GM12878 (cell line): ENCODE results near the gene C1GALT1. TPM values are rescaled to one million over a fixed set of nuclear protein-coding genes. Genes with fewer than 3 reads are reported as not detected.

ENCODE experiments used
- BACH1 ChIP-seq: fragments of 450-650 bp; IDR thresholded peaks from 2 replicates; pipeline ENCODE4 v1.6.1; 2017; ENCODE audit warnings: mild to moderate bottlenecking, borderline replicate concordance
- BMI1 ChIP-seq: fragments of 450-650 bp; IDR thresholded peaks from 2 replicates; pipeline ENCODE4 v1.6.1; 2016; ENCODE audit warnings: mild to moderate bottlenecking, moderate library complexity, borderline replicate concordance
- CHD1 ChIP-seq: IDR thresholded peaks from 2 replicates; pipeline ENCODE4 v1.6.1; 2012; ENCODE audit warnings: low read depth, low read length, improper control_type of control experiment
- DPF2 ChIP-seq: fragments of 450-650 bp; IDR thresholded peaks from 2 replicates; pipeline ENCODE4 v1.6.1; 2017; ENCODE audit warnings: mild to moderate bottlenecking
- JUNB ChIP-seq: IDR thresholded peaks from 2 replicates; pipeline ENCODE4 v1.6.1; 2016; ENCODE audit warnings: antibody characterized with exemption, mild to moderate bottlenecking
- MEF2B ChIP-seq: fragments of 450-650 bp; IDR thresholded peaks from 2 replicates; pipeline ENCODE4 v1.6.1; 2018; ENCODE audit warnings: mild to moderate bottlenecking, moderate library complexity; ENCODE audit not compliant: partially characterized antibody, poor library complexity, severe bottlenecking
- NRF1 ChIP-seq: conservative IDR thresholded peaks from 2 replicates; pipeline ENCODE4 v1.6.1; 2011; ENCODE audit warnings: mild to moderate bottlenecking, low read depth, low read length, improper control_type of control experiment
- POLR2AphosphoS5 ChIP-seq: IDR thresholded peaks from 2 replicates; pipeline ENCODE4 v1.6.1; 2011; ENCODE audit warnings: mild to moderate bottlenecking, low read length, inconsistent platforms
- POU2F2 ChIP-seq: IDR thresholded peaks from 3 replicates; pipeline ENCODE4 v1.6.1; 2011; ENCODE audit warnings: low read depth, mild to moderate bottlenecking, low read length, borderline replicate concordance
- SRF ChIP-seq, 2 experiments: IDR thresholded peaks; 2 replicates each; pipeline ENCODE4 v1.6.1; 2011; ENCODE audit warnings: low read depth in 2 of 2, low read length in 2 of 2, mild to moderate bottlenecking in 1 of 2, moderate library complexity in 1 of 2
- STAT3 ChIP-seq: IDR thresholded peaks from 2 replicates; pipeline ENCODE4 v1.6.1; 2011; ENCODE audit warnings: low read depth, low read length, improper control_type of control experiment
- TCF3 ChIP-seq: IDR thresholded peaks from 2 replicates; pipeline ENCODE4 v1.6.1; 2012; ENCODE audit warnings: low read depth, mild to moderate bottlenecking, low read length, borderline replicate concordance; ENCODE audit not compliant: insufficient read depth
- YY1 ChIP-seq: IDR thresholded peaks from 2 replicates; pipeline ENCODE4 v1.6.1; 2011; ENCODE audit warnings: low read depth, mild to moderate bottlenecking, low read length
- ZNF217 ChIP-seq: fragments of 450-650 bp; IDR thresholded peaks from 2 replicates; pipeline ENCODE4 v1.6.1; 2017; ENCODE audit warnings: antibody characterized with exemption, mild to moderate bottlenecking
- ZNF274 ChIP-seq: IDR thresholded peaks from one replicate; pipeline ENCODE4 v1.8.0; 2011; ENCODE audit not compliant: insufficient read length, insufficient read depth
- ZSCAN29 ChIP-seq: fragments of 450-650 bp; IDR thresholded peaks from 2 replicates; pipeline ENCODE4 v1.6.1; 2017; ENCODE audit warnings: mild to moderate bottlenecking, moderate library complexity
- polyA plus RNA-seq, 11 experiments: library from polyadenylated mRNA; depleted of rRNA in 4 of 11; unstranded in 6 of 11; stranded (reverse) in 5 of 11; fragments of >200 nt; fragmentation: Nextera tagmentation in 4 of 11; fragmentation: Illumina TruSeq in 1 of 11; extraction: Ambion mirVana in 4 of 11; extraction: Trizol in 1 of 11; gene quantifications; 1 replicate in 1 of 11; 2 replicates in 10 of 11; pipeline versions ENCODE4 v1.2.1 to v1.2.3, GENCODE V29; 2011 to 2016; ENCODE audit warnings: inconsistent platforms in 2 of 11, missing spikeins in 2 of 11, low read depth in 1 of 11
- total RNA-seq, 4 experiments: library from RNA; depleted of rRNA in 3 of 4; stranded (reverse); fragments of >200 nt in 3 of 4; fragmentation: Illumina TruSeq in 1 of 4; extraction: Trizol in 1 of 4; gene quantifications; 2 replicates each; pipeline versions ENCODE4 v1.2.1 to v1.2.3, GENCODE V29; 2013 to 2021
- TF ChIP-seq, protein P1 (sequence below): fragments of 450-650 bp; IDR thresholded peaks from 2 replicates; pipeline ENCODE4 v1.6.1; 2017; ENCODE audit warnings: antibody characterized with exemption, mild to moderate bottlenecking, moderate library complexity
- TF ChIP-seq, protein P2 (sequence below): IDR thresholded peaks from 2 replicates; pipeline ENCODE4 v1.6.1; 2011; ENCODE audit warnings: low read depth, mild to moderate bottlenecking, low read length, moderate library complexity, borderline replicate concordance; ENCODE audit errors: extremely low read depth
- TF ChIP-seq, protein P3 (sequence below): IDR thresholded peaks from 2 replicates; pipeline ENCODE4 v1.6.1; 2011; ENCODE audit warnings: borderline replicate concordance, low read depth, mild to moderate bottlenecking, moderate library complexity, mixed read lengths, low read length; ENCODE audit not compliant: insufficient read depth; ENCODE audit errors: extremely low read length
- TF ChIP-seq, protein P4 (sequence below): IDR thresholded peaks from 2 replicates; pipeline ENCODE4 v1.6.1; 2012; ENCODE audit warnings: mild to moderate bottlenecking, low read depth, low read length
- TF ChIP-seq, protein P5 (sequence below): IDR thresholded peaks from 2 replicates; pipeline ENCODE4 v1.6.1; 2011; ENCODE audit warnings: borderline replicate concordance, low read depth, mild to moderate bottlenecking, moderate library complexity, low read length; ENCODE audit not compliant: insufficient read depth, poor library complexity, severe bottlenecking

C1GALT1 gene
- total and polyA plus RNA-seq, 10 of the 15 experiments (the other 5 are each of a cell fraction or from before 2014, with no cell fraction given), result 1.6 to 25.0 (median 8.5) TPM

DNA sequence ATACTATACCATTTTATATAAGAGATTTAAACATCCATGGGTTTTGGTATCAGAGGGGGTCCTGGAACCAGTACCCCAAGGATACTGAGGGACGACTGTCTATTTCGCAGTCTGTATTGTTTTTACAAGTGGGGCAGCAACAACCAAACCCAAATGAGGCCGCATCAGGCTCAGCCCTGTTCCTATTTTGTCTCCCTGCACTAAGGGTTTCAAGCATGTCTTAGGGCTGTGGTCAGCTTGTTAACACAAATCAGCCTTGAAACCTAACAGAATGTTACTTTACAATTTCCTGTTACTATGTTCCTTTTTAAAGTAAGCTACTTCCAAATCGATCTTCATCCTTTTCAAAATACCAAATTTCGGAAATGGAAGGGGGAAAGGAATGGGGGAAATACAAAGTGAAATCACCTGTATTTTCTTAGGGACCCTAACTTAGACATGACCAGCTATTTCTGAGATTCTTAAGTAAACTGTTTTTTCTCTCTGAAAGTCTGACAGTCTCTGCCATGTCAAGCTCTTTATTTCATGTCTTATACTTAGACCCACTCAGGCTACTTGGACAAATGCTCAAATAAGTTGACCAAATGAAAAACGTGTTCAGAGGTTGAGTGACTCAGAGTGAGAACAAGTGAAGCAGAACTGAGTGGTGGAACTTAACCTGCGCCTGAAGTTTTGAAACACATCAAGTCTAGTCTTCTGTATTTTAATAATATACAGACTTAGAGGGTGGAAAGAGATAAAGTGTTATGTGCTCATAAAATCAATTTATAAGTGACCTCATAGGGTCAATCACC, 75.8 kb downstream of the C1GALT1 start (continued):
- TF ChIP-seq STAT3, result no peak
- TF ChIP-seq TCF3, result no peak
- TF ChIP-seq, protein P1, sequence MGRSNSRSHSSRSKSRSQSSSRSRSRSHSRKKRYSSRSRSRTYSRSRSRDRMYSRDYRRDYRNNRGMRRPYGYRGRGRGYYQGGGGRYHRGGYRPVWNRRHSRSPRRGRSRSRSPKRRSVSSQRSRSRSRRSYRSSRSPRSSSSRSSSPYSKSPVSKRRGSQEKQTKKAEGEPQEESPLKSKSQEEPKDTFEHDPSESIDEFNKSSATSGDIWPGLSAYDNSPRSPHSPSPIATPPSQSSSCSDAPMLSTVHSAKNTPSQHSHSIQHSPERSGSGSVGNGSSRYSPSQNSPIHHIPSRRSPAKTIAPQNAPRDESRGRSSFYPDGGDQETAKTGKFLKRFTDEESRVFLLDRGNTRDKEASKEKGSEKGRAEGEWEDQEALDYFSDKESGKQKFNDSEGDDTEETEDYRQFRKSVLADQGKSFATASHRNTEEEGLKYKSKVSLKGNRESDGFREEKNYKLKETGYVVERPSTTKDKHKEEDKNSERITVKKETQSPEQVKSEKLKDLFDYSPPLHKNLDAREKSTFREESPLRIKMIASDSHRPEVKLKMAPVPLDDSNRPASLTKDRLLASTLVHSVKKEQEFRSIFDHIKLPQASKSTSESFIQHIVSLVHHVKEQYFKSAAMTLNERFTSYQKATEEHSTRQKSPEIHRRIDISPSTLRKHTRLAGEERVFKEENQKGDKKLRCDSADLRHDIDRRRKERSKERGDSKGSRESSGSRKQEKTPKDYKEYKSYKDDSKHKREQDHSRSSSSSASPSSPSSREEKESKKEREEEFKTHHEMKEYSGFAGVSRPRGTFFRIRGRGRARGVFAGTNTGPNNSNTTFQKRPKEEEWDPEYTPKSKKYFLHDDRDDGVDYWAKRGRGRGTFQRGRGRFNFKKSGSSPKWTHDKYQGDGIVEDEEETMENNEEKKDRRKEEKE, result no peak
- TF ChIP-seq YY1, result no peak
- TF ChIP-seq JUNB, result peak; percentile 95
- no peak for TF ChIP-seq BMI1
- TF ChIP-seq SRF (IDR thresholded peaks at IDR 0.05; ENCODE audit: low read depth in 2 of 2, low read length in 2 of 2), result 0 out of 4 replicates have a peak, but pooled peaks of 1 of the 2 experiments have one; percentile 37
- peak; percentile 24; the same call in 1 of the 2 replicates for TF ChIP-seq BACH1
- TF ChIP-seq, protein P2, sequence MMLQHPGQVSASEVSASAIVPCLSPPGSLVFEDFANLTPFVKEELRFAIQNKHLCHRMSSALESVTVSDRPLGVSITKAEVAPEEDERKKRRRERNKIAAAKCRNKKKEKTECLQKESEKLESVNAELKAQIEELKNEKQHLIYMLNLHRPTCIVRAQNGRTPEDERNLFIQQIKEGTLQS, result no peak
- TF ChIP-seq DPF2, result peak; percentile 74
- TF ChIP-seq, protein P3, sequence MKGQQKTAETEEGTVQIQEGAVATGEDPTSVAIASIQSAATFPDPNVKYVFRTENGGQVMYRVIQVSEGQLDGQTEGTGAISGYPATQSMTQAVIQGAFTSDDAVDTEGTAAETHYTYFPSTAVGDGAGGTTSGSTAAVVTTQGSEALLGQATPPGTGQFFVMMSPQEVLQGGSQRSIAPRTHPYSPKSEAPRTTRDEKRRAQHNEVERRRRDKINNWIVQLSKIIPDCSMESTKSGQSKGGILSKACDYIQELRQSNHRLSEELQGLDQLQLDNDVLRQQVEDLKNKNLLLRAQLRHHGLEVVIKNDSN, result no peak
- no peak for TF ChIP-seq POLR2AphosphoS5
- no peak for TF ChIP-seq ZNF274
- TF ChIP-seq, protein P4, sequence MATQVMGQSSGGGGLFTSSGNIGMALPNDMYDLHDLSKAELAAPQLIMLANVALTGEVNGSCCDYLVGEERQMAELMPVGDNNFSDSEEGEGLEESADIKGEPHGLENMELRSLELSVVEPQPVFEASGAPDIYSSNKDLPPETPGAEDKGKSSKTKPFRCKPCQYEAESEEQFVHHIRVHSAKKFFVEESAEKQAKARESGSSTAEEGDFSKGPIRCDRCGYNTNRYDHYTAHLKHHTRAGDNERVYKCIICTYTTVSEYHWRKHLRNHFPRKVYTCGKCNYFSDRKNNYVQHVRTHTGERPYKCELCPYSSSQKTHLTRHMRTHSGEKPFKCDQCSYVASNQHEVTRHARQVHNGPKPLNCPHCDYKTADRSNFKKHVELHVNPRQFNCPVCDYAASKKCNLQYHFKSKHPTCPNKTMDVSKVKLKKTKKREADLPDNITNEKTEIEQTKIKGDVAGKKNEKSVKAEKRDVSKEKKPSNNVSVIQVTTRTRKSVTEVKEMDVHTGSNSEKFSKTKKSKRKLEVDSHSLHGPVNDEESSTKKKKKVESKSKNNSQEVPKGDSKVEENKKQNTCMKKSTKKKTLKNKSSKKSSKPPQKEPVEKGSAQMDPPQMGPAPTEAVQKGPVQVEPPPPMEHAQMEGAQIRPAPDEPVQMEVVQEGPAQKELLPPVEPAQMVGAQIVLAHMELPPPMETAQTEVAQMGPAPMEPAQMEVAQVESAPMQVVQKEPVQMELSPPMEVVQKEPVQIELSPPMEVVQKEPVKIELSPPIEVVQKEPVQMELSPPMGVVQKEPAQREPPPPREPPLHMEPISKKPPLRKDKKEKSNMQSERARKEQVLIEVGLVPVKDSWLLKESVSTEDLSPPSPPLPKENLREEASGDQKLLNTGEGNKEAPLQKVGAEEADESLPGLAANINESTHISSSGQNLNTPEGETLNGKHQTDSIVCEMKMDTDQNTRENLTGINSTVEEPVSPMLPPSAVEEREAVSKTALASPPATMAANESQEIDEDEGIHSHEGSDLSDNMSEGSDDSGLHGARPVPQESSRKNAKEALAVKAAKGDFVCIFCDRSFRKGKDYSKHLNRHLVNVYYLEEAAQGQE, result peak; percentile 17; the same call in 1 of the 2 replicates
- peak; percentile 93 for TF ChIP-seq ZNF217
- no peak for TF ChIP-seq CHD1
- no peak for TF ChIP-seq ZSCAN29
- no peak for TF ChIP-seq NRF1
- TF ChIP-seq, protein P5, sequence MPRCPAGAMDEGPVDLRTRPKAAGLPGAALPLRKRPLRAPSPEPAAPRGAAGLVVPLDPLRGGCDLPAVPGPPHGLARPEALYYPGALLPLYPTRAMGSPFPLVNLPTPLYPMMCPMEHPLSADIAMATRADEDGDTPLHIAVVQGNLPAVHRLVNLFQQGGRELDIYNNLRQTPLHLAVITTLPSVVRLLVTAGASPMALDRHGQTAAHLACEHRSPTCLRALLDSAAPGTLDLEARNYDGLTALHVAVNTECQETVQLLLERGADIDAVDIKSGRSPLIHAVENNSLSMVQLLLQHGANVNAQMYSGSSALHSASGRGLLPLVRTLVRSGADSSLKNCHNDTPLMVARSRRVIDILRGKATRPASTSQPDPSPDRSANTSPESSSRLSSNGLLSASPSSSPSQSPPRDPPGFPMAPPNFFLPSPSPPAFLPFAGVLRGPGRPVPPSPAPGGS, result no peak
- no peak for TF ChIP-seq MEF2B
- peak; percentile 61; the same call in 1 of the 3 replicates for TF ChIP-seq POU2F2
